Neural crest cell (in vitro differentiated cells): Measurements from ENCODE around the gene EGLN1. TPM values are rescaled to one million over a fixed set of nuclear protein-coding genes. Genes with fewer than 3 reads are reported as not detected.

Experiments used
- DNase-seq: peaks from one replicate; pipeline ENCODE4 v3.0.0; 2021; ENCODE audit warnings: low read depth, mixed read lengths, low spot score
- H3K27ac Mint-ChIP-seq: one replicate; pipeline ENCODE4 v1.8.0; 2021; ENCODE audit warnings: mild to moderate bottlenecking, mixed read lengths; ENCODE audit not compliant: unreplicated experiment
- H3K27me3 Mint-ChIP-seq: 2 replicates; pipeline ENCODE4 v1.8.0; 2021; ENCODE audit warnings: low read depth, mild to moderate bottlenecking, mixed read lengths
- H3K36me3 Mint-ChIP-seq: 2 replicates; pipeline ENCODE4 v1.8.0; 2021; ENCODE audit warnings: low read depth, mild to moderate bottlenecking, mixed read lengths
- H3K4me1 Mint-ChIP-seq: 2 replicates; pipeline ENCODE4 v1.8.0; 2021; ENCODE audit warnings: mixed read lengths
- H3K4me3 Mint-ChIP-seq: one replicate; pipeline ENCODE4 v1.8.0; 2021; ENCODE audit warnings: mild to moderate bottlenecking, mixed read lengths
- H3K9me3 Mint-ChIP-seq: 2 replicates; pipeline ENCODE4 v1.8.0; 2021; ENCODE audit warnings: mixed read lengths
- total RNA-seq: library from RNA; stranded (reverse); gene quantifications from 2 replicates; pipeline ENCODE4 v1.2.1, GENCODE V29; 2021
- TF ChIP-seq, protein P1 (sequence below): fragments of 200-600 bp; sonication (generic); conservative IDR thresholded peaks from 2 replicates; pipeline ENCODE4 v1.5.0; 2021; ENCODE audit warnings: antibody characterized with exemption, mild to moderate bottlenecking

Gene EGLN1
- total RNA-seq, 1 donor from 2014 or later: 21.6 TPM

DNA sequence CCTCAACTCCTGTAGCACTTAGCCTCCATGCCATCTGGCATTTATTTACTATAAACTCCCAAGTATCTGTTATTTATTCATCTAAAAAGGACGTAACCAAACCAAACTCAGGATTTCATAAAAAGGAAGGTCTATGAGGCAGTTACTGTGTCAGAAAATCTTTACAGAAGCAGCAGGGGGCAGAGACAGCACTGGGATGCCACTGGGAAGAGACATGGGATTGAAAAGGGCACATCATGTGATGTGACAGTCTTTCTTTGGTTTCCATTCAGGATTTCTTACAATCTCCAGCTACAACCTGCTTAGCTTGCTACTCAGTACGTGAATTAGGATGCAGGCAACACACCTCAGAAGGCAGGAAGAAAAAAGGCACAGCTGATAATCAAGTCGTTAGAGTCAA, 52.8 kb downstream of the EGLN1 start:
- H3K27ac Mint-ChIP-seq: no peak overlapping the region
- TF ChIP-seq, protein P1, sequence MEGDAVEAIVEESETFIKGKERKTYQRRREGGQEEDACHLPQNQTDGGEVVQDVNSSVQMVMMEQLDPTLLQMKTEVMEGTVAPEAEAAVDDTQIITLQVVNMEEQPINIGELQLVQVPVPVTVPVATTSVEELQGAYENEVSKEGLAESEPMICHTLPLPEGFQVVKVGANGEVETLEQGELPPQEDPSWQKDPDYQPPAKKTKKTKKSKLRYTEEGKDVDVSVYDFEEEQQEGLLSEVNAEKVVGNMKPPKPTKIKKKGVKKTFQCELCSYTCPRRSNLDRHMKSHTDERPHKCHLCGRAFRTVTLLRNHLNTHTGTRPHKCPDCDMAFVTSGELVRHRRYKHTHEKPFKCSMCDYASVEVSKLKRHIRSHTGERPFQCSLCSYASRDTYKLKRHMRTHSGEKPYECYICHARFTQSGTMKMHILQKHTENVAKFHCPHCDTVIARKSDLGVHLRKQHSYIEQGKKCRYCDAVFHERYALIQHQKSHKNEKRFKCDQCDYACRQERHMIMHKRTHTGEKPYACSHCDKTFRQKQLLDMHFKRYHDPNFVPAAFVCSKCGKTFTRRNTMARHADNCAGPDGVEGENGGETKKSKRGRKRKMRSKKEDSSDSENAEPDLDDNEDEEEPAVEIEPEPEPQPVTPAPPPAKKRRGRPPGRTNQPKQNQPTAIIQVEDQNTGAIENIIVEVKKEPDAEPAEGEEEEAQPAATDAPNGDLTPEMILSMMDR: no peak
- DNase-seq: no peak
- peaks cover 7% of the 10 kb centered on the region for H3K4me1 Mint-ChIP-seq
- H3K9me3 Mint-ChIP-seq: no peaks in the 10 kb centered on the region
- no peaks in the 10 kb centered on the region for H3K27me3 Mint-ChIP-seq
- H3K36me3 Mint-ChIP-seq: no peaks in the 10 kb centered on the region
- H3K4me3 Mint-ChIP-seq: no peak overlapping the region

DNA sequence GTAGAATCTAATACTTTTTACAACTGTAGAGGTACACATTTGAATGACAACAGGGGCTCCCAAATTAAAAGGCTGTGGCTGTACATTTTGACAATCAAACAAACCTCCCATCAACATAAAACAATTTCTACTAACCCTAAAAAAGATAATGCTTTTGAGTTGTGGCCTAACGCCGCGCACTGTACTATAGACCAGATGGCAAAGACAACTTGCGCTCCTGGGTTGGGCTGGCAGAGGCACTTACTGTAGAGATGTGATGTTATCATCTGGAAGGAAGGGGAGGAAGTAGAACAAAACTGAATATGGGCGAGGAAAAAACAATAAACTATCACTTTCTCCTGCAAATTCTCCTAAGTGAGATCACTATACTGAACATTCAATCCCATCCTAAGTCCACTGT, 57.9 kb downstream of the EGLN1 start:
- Mint-ChIP-seq H3K36me3 (no peaks in the 10 kb centered on the region), H3K9me3 (no peaks in the 10 kb centered on the region), H3K4me3 (no peak overlapping the region), H3K27ac (no peak overlapping the region), H3K27me3 (no peaks in the 10 kb centered on the region), H3K4me1 (peaks cover 3% of the 10 kb centered on the region)
- no peak for DNase-seq
- TF ChIP-seq, protein P1: no peak

DNA sequence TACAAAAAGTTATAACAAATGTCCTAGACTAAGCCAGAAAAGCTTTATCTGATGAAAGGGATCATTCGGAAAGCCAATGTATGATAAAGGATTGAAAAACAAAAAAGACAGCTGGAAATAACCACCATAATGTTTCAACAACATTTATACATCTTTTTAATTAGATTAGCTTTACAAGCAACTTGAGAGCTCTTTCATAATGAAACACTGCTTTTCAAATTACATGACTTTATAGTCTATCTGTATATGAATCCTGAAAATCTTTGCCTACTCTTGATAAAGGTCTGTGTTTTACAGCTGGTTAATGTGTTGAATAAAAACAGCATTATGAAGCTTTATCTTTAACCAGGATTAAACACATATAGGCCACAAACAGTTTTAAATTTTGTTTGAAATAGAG, 58.5 kb downstream of the EGLN1 start:
- no peaks in the 10 kb centered on the region for H3K4me1 Mint-ChIP-seq
- no peaks in the 10 kb centered on the region for H3K27me3 Mint-ChIP-seq
- H3K27ac Mint-ChIP-seq: no peak overlapping the region
- no peak for DNase-seq
- H3K4me3 Mint-ChIP-seq: no peak overlapping the region
- TF ChIP-seq, protein P1: no peak
- no peaks in the 10 kb centered on the region for H3K9me3 Mint-ChIP-seq
- H3K36me3 Mint-ChIP-seq: no peaks in the 10 kb centered on the region

DNA sequence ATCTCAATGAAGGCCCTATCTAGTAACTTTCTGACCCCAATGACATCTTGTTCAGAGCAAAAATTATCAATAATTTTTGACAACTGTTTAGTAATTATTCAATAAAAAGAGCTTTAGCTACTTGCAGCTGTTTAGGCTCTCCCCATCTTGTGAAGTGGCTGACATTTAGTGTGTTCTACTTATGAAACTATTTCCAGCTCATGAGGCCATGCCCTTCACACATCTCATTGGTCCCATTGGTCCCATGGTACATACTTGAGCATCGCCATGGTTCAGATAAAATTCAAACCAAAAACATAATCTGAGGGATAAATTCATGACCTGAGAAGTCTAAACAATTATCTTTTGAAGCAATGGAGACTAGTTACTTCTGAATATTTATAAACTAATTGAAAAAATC, 59.8 kb downstream of the EGLN1 start:
- Mint-ChIP-seq H3K36me3 (no peaks in the 10 kb centered on the region), H3K4me1 (peaks cover 5% of the 10 kb centered on the region), H3K27me3 (no peaks in the 10 kb centered on the region), H3K4me3 (no peak overlapping the region), H3K27ac (no peak overlapping the region), H3K9me3 (no peaks in the 10 kb centered on the region)
- DNase-seq: no peak
- TF ChIP-seq, protein P1: no peak

DNA sequence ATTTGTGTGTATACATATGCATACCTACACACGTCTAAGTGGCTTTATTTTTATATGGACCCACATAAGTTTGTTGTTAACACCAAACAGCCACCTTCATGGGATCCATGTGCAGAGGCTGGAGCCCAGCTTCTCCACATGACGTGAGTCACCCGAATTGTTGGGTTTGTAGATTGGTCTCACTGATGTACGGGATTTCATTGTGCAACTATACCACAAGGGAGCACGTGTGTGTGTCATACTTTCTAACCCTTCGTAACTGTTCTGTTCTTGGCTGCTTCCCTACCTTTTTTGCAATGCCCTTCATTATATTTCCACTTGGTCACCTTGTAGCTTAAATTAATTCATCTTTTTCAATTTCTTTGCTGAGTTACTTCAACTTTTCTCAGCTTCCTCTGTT, 63.0 kb downstream of the EGLN1 start:
- Mint-ChIP-seq H3K36me3 (no peaks in the 10 kb centered on the region), H3K9me3 (no peaks in the 10 kb centered on the region), H3K27me3 (no peaks in the 10 kb centered on the region), H3K27ac (no peak overlapping the region), H3K4me3 (no peak overlapping the region), H3K4me1 (peaks cover 5% of the 10 kb centered on the region)
- DNase-seq: no peak
- TF ChIP-seq, protein P1: no peak
